Thyroid gland (tissue), 4 donors: ENCODE results near the gene BANK1.

Source experiments
- POLR2A ChIP-seq, 2 donors: fragments of 450-650 bp; IDR thresholded peaks; one replicate each; pipeline ENCODE4 v1.6.1; 2017; ENCODE audit warnings: antibody characterized with exemption in 2 of 2, mild to moderate bottlenecking in 2 of 2, moderate library complexity in 1 of 2
- TF ChIP-seq, protein P1 (sequence below), 6 experiments: fragments of 200-600 bp in 3 of 6; fragments of 450-650 bp in 3 of 6; sonication (generic) in 3 of 6; IDR thresholded peaks; one replicate each; pipeline ENCODE4 v1.5.1; 2016 to 2019; ENCODE audit warnings: antibody characterized with exemption in 6 of 6, mild to moderate bottlenecking in 2 of 6, inconsistent platforms in 1 of 6, moderate library complexity in 1 of 6

DNA sequence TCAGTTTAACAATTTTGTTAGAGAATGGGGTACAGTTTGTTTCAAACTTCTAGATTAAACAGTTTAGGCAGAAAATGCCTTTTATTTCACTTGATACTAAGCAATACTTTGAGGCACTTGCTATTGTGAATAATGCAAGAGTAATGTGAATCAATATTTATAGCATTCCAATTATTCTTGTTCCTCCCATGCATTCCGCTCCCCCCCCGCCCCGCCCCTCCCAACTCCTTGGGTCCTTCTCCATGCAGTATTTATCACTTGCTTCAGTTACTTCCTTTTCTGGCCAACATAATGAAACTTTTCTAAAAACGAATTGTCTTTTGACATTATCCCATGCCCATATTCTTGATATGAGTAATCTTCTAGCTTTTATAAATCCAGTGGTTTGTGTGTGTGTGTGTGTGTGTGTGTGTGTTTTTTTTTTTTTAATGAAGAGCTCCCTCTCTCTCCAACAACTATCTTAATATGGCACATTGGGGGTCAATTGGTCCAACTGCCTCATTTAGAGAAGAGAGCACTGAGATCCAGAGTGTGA is 1.6 kb downstream of the BANK1 start:
- TF ChIP-seq, protein P1, sequence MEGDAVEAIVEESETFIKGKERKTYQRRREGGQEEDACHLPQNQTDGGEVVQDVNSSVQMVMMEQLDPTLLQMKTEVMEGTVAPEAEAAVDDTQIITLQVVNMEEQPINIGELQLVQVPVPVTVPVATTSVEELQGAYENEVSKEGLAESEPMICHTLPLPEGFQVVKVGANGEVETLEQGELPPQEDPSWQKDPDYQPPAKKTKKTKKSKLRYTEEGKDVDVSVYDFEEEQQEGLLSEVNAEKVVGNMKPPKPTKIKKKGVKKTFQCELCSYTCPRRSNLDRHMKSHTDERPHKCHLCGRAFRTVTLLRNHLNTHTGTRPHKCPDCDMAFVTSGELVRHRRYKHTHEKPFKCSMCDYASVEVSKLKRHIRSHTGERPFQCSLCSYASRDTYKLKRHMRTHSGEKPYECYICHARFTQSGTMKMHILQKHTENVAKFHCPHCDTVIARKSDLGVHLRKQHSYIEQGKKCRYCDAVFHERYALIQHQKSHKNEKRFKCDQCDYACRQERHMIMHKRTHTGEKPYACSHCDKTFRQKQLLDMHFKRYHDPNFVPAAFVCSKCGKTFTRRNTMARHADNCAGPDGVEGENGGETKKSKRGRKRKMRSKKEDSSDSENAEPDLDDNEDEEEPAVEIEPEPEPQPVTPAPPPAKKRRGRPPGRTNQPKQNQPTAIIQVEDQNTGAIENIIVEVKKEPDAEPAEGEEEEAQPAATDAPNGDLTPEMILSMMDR (IDR thresholded peaks at IDR 0.05), result no peak
- no peak for TF ChIP-seq POLR2A (IDR thresholded peaks at IDR 0.05)
